ENCODE results near the gene LYSMD2. TPM values are rescaled to one million over a fixed set of nuclear protein-coding genes. Genes with fewer than 3 reads are reported as not detected.

LYSMD2 gene, protein sequence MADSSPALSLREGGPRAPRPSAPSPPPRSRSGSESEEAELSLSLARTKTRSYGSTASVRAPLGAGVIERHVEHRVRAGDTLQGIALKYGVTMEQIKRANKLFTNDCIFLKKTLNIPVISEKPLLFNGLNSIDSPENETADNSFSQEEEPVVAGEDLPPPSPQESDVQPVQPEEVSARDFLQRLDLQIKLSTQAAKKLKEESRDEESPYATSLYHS
- 9.1 TPM in 2 replicates for total RNA-seq

DNA sequence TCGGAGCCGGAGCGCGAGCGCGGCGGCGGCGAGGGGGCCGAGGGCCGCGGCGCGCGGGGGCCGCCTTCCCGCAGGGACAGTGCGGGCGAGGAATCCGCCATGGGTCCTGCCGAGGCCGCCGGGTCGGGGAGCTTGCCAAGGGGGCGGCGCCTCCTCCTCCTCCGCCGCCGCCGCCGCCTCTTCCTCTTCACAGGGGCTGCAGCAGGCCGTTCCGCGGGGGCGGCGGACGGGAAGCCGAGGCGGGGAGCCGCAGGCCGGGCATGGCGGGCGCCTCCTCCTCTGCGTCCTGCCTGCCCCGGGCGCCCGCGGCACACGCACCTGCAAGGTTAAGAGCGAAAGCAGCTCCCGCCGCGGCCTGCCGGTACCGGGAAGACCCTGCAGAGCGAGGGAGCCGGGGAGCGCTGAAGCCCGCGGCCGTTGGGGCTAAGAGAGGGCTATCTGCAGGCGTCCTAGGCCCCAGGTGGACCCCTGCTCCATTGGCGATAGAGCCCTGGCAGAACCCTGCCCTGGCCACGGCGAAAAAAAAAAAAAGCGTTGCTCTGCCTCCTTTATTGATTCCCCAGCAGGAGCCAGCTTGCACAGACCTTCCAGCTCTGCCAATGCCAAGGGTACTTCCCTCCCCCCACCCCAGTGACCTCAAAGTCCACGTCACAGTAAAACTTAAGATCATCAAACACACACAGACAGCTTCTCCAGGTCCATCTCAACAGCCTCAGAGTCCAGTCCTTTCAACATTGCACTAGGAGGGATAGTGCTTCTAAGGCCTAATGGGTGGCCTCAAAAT lies at the start of gene LYSMD2:
Gene LYSMD2, minus strand, starts transcription at position 134 of the 784 bp plus-strand sequence. Its CDS starts 33 bp downstream, at position 101.

DNA sequence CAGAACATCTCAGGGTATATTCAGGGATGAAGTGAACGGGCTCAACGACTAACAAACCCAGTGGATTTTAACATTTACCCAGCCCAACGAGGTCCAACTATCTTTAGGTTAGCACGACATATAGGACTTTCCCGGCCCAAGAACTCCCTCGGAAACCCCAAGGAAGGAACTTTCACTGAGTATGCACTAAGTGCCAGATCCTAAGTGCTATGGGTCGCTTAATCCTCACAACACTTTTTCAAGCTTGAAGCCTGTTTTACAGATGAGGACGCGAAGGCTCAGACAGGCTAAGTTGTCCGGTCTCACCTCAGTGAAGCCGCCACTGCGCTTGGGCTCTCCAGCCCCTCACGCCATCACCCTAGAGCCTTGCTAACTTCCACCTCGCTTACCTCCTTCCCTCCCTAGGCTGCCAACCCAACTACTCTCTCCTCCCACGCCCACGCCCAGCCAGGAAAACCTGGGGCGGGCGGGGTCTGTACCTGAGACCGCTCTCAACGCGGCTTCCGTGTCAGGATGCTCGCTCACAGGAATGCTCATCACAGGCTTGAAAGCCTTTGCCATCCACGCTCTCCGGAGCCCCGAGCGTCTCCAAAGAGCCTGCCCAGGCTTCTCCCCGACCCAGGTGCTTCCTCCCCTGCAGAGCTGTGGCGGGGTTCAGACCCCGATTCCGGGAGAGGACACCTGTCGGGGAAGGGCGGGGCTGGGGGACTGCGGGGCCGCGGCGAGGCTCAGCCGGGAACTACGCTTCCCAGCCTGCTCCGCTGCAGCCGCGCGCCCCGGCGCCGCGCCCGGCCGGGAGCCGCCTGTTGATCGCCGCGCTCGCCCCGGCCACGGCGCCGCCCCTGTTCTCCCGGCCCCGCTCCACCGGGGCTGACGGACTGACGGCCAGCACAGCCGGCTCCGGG lies 13.6 kb upstream of the LYSMD2 start, which contains the start of gene TMOD2:
Gene TMOD2, plus strand, starts transcription at position 806 of the 905 bp plus-strand sequence. CDS start 14,845 bp downstream, outside the sequence.

GRCh38 chr15:51681303-51681963 lies 56.0 kb downstream of the LYSMD2 start, which contains the start of gene SCG3:
Gene SCG3 (plus strand): TSS chr15:51681503. CDS start chr15:51681756, 253 bp downstream.

Other genes starting within 250 kb of the LYSMD2 start
- 7.3 and 9.4 TPM in 2 replicates for gene DMXL2, start 114.9 kb downstream of the LYSMD2 start, total RNA-seq
- gene SCG3, start 56.2 kb downstream of the LYSMD2 start, total RNA-seq = not detected in 2 replicates
- 1.4 and 5.8 TPM in 2 replicates for gene TMOD2, start 13.9 kb upstream of the LYSMD2 start, total RNA-seq
- 41.2 and 42.4 TPM in 2 replicates for gene TMOD3, start 92.0 kb upstream of the LYSMD2 start, total RNA-seq
- 20.3 and 25.6 TPM in 2 replicates for gene LEO1, start 234.1 kb upstream of the LYSMD2 start, total RNA-seq